Upper lobe of left lung (tissue), 4 donors: ENCODE measurements around the gene CA10.

Experiments used
- CTCF ChIP-seq, 6 experiments: fragments of 450-650 bp in 4 of 6; fragments of 200-600 bp in 2 of 6; sonication (generic) in 2 of 6; IDR thresholded peaks; one replicate each; pipeline ENCODE4 v1.5.1; 2016 to 2019; ENCODE audit warnings: antibody characterized with exemption in 6 of 6
- EP300 ChIP-seq, 4 donors: sonication (generic); formaldehyde crosslinking; IDR thresholded peaks; one replicate each; pipeline ENCODE4 v1.5.1; 2017; ENCODE audit warnings: antibody characterized with exemption in 4 of 4, control low read depth in 2 of 4
- POLR2A ChIP-seq, 4 donors: fragments of 450-650 bp; IDR thresholded peaks; one replicate each; pipeline ENCODE4 v1.5.1; 2016 to 2017; ENCODE audit warnings: antibody characterized with exemption in 4 of 4, mild to moderate bottlenecking in 2 of 4
- POLR2AphosphoS5 ChIP-seq, 2 donors: sonication (generic); formaldehyde crosslinking; IDR thresholded peaks; one replicate each; pipeline ENCODE4 v1.5.1; 2017; ENCODE audit warnings: antibody characterized with exemption in 2 of 2

GRCh38 chr17:51746421-51746820 is 412.1 kb downstream of the CA10 start:
- TF ChIP-seq CTCF (IDR thresholded peaks at IDR 0.05) = no peak
- TF ChIP-seq EP300 (IDR thresholded peaks at IDR 0.05) = no peak
- TF ChIP-seq POLR2A (IDR thresholded peaks at IDR 0.05) = no peak
- TF ChIP-seq POLR2AphosphoS5 (IDR thresholded peaks at IDR 0.05) = no peak
